AG10803 (cell line): ENCODE data around the gene NEURL4.

Experiments
- DNase-seq: peaks from one replicate; pipeline ENCODE4 v3.0.0; 2010; ENCODE audit warnings: low read depth
- H3K4me3 ChIP-seq: 2 replicates; pipeline ENCODE4 v1.5.1; 2011; ENCODE audit warnings: mild to moderate bottlenecking, low read length, control low read depth
- TF ChIP-seq, protein P1 (sequence below): conservative IDR thresholded peaks from 2 replicates; pipeline ENCODE4 v1.5.1; 2011; ENCODE audit warnings: mild to moderate bottlenecking, low read length, control low read depth, inconsistent platforms

NEURL4 gene

GRCh38 chr17:7279448-7279847 lies 49.7 kb downstream of the NEURL4 start:
- no peak for DNase-seq
- TF ChIP-seq, protein P1, sequence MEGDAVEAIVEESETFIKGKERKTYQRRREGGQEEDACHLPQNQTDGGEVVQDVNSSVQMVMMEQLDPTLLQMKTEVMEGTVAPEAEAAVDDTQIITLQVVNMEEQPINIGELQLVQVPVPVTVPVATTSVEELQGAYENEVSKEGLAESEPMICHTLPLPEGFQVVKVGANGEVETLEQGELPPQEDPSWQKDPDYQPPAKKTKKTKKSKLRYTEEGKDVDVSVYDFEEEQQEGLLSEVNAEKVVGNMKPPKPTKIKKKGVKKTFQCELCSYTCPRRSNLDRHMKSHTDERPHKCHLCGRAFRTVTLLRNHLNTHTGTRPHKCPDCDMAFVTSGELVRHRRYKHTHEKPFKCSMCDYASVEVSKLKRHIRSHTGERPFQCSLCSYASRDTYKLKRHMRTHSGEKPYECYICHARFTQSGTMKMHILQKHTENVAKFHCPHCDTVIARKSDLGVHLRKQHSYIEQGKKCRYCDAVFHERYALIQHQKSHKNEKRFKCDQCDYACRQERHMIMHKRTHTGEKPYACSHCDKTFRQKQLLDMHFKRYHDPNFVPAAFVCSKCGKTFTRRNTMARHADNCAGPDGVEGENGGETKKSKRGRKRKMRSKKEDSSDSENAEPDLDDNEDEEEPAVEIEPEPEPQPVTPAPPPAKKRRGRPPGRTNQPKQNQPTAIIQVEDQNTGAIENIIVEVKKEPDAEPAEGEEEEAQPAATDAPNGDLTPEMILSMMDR: no peak
- H3K4me3 ChIP-seq: no peak overlapping the region

GRCh38 chr17:7266784-7267183 lies 62.4 kb downstream of the NEURL4 start:
- no peak overlapping the region for H3K4me3 ChIP-seq
- DNase-seq: no peak
- TF ChIP-seq, protein P1: no peak
